GM18907 (cell line): Measurements from ENCODE around the gene CCDC117.
A peak's percentile ranks its signal among the peaks of the same experiment; 100 is the strongest.
"Not testable (repeated sequence)": the region's sequence is repeated elsewhere in the genome, so short reads cannot be mapped to it uniquely, and the experiment has no call there.

Experiments used
- ATAC-seq: cut with Tn5 transposase; IDR thresholded peaks from one replicate; pipeline ENCODE4 v1.9.1; 2021; ENCODE audit warnings: mild to moderate bottlenecking, moderate library complexity; ENCODE audit not compliant: unreplicated experiment

Gene CCDC117

DNA sequence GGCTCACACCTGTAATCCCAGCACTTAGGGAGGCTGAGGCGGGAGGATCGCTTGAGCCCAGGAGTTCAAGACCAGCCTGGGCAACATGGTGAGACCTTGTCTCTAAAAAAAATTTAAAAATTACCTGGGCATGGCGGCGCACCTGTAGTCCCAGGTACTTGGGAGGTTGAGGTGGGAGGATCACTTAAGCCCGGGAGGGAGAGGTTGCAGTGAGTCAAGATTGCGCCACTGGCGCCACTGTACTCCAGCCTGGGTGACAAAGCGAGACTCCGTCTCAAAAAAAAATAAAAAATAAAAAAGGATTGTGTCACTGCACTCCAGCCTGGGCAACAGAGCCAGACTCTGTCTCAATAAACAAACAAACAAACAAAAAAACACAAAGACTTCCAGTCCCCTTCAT is 52.0 kb downstream of the CCDC117 start:
- not testable (repeated sequence) for ATAC-seq

DNA sequence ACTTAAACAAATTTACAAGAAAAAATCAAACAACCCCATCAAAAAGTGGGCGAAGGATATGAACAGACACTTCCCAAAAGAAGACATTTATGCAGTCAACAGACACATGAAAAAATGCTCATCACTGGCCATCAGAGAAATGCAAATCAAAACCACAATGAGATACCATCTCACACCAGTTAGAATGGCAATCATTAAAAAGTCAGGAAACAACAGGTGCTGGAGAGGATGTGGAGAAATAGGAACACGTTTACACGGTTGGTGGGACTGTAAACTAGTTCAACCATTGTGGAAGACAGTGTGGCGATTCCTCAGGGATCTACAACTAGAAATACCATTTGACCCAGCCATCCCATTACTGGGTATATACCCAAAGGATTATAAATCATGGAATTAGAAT is 53.9 kb downstream of the CCDC117 start:
- not testable (repeated sequence) for ATAC-seq

DNA sequence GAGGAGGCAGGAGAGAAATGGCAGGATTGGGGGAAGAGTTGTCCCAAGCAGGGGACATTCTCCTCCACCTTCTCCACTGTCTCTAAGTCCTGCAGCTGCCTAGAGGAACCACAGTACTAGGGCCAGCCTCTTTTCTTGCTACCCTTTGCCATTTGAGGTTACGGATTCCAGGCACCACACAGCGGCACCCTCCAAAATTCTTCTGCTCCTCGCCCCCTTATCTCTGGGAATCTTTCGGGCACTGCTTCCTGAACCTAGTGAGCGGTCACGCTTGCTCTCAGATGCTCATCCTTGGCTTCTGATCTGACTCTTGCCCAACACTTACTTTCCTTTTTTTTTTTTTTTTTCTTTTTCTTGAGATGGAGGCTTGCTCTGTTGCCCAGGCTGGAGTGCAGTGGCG is 54.4 kb downstream of the CCDC117 start:
- no peak for ATAC-seq

DNA sequence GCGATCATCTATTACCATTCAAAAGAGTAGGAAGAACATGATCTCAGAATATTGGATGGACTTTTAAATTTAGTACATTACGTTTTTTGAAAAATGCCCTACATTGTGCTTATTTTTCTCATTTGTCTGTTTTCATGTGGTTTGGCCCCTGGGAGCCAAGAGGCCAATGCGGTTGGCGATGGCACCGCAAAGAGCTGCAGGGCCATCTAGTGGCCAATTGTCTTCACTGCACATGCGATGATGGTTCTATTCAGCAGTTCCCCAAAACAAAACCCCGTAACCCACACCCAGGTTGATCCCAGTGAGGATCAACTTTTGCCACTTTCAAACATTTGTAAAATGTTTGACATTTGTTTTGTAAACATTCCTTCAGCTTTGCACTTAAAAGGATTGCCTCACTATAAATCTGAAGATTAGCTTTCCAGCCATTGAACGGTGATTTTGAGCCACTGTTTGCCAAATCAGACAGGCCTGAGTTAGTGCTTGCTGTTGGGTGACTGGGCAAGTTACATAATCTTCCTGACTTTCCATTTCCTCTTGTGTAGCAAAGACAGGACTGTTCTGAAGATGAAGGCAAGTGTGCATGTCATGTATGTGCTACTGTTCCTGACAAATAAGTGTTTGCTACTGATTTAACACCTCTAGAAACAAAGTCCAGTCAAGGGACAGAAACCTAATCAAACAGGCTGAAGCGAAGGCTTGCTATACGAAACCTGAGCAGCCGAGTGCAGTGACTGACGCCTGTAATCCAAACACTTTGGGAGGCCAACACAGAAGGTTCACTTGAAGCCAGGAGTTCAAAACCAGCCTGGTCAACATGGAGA is 57.1 kb downstream of the CCDC117 start:
- ATAC-seq = peak; percentile 48

DNA sequence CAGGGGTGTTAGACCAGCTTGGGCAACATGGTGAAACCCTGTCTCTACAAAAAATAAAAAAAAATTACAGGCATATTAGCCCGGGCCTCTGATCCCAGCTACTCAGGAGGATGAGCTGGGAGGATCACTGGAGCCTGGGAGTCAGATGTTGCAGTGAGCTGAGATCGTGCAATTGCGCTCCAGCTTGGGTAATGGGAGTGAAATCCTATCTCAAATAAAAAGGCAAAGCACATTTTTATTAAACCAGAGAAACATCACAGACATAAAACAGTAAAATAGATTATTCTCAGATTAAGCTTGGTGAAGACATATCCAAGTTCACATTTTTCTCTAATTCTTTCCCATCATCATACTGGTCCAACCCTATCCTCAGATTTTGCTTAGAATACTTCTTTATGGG is 57.9 kb downstream of the CCDC117 start:
- no peak for ATAC-seq

DNA sequence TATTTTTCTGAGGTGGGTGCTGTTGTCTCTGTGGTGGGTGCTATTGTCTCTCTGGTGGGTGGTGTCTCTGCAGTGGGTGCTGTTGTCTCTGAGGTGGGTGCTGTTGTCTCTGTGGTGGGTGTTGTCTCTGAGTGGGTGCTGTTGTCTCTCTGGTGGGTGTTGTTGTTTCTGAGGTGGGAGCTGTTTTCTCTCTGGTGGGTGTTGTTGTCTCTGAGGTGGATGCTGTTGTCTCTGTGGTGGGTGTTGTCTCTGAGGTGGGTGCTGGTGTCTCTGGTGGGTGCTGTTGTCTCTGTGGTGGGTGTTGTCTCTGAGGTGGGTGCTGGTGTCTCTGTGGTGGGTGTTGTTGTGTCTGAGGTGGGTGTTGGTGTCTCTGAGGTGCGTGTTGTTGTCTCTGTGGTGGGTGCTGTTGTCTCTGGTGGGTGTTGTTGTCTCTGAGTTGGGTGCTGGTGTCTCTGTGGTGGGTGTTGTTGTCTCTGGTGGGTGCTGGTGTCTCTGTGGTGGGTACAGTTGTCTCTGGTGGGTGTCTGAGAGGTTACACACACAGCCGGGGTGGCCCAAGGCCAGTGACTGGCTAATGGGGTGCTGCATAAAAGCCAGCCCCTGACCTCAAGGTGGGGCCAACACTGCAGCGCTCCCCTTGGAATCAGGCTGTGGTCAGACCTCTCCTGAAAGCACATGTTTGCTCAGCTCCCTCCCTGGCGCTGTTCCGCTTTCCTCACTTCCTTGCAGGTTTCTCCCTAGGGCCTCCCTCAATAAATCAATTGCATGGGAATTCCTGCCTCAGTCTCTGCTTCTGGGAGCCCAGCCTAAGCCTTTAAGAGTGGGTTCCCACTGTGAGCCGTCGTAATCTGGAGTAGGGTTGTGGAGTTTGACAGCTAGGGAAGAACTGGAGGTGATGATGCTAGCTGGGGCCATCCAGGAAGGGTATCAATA is 58.9 kb downstream of the CCDC117 start:
- no peak for ATAC-seq

DNA sequence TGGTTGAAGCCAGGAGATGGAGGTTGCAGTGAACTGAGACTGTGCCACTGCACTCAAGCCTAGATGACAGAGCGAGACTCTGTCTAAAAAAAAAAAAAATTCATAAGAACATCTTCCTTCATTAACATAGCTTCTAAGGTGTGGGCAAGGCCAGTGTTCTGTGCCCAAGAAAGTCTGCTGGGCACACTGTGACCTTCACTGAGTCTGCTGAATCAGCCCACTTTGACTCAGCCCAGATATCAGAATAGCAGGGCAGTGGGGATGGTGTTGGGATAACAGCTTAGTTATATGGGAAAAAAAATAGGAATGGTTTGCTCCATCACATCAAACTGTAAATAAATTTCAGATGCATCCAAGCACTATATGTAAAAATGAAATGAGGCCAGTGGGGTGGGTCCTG is 60.2 kb downstream of the CCDC117 start:
- no peak for ATAC-seq

DNA sequence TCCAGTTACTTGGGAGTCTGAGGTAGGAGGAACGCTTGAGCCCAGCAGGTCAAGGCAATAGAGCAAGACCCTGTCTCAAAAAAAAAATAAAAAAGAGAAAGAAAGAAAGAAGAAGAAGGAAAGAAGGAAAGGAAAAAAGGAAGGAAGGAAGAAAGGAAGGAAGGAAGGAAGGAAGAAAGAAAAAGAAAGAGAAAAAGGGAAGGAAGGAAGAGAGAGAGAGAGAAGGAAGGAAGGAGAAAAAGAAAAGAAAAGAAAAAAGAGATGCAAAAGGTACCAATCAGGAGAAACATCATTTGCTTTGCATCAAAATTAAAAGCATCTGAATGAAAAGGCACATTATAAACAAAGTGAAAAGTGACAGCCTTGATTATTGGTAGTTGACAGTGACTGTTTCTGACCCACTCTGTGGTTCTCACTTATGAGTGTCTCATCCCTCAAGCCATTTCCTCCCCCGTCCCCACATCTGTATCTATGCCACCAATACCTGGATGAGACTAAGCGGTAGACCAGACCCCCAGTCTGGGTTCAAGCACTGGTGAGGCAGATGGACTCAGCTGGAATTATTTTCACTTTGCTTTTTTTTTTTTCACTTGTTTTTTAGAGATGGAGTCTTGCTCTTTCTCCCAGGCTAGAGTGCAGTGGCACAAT is 60.9 kb downstream of the CCDC117 start:
- no peak for ATAC-seq

DNA sequence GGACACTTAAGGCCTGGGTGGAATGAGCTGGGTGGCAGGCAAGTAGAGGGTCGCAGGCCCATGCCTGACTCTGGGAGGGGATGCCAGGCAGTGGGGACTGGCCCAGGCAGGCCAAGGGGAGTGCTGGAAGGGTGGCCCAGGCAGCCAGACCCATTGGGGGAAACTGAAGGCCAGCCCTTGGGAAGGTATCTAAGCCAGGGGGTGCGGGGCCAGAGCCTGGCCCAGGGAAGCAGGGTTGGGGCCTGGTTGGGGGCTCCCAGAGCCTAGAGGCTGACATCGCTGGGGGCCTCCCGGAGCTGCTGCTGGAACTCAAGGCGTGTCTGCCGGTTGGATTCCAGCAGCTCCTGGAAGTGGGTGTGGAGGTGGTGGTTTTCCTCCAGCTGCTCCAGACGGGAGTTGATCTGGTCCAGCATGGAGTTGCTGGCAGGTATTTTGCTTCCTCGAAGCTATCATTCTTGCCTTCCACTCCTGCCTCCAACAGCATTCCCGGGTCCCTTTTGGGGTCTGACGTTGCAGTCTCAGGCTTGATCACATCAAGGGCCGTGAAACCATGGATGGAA is 63.2 kb downstream of the CCDC117 start:
- no peak for ATAC-seq

DNA sequence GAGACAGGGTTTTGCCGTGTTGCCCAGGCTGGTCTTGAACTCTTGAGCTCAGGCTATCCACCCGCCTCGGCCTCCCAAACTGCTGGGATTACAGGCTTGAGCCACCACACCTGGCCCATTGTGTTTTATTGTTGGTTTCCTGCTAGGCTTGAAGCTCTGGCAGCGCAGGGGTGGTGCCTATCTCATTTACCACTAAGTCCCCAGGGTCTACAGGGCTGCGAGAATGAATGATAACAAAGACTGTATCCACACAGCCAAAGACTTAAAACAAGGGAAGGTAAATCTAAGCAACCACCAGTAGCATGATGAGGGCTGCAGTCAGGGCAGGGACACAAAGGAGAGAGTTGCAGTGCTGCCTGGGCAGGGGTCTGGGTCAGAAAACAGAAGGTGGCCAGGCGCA is 65.1 kb downstream of the CCDC117 start:
- no peak for ATAC-seq
